Measurements from ENCODE around the gene PRSS38. TPM values are rescaled to one million over a fixed set of nuclear protein-coding genes. Genes with fewer than 3 reads are reported as not detected.

Gene PRSS38
- not detected for total RNA-seq (ENCODE audit: insufficient read depth, low replicate concordance)

DNA sequence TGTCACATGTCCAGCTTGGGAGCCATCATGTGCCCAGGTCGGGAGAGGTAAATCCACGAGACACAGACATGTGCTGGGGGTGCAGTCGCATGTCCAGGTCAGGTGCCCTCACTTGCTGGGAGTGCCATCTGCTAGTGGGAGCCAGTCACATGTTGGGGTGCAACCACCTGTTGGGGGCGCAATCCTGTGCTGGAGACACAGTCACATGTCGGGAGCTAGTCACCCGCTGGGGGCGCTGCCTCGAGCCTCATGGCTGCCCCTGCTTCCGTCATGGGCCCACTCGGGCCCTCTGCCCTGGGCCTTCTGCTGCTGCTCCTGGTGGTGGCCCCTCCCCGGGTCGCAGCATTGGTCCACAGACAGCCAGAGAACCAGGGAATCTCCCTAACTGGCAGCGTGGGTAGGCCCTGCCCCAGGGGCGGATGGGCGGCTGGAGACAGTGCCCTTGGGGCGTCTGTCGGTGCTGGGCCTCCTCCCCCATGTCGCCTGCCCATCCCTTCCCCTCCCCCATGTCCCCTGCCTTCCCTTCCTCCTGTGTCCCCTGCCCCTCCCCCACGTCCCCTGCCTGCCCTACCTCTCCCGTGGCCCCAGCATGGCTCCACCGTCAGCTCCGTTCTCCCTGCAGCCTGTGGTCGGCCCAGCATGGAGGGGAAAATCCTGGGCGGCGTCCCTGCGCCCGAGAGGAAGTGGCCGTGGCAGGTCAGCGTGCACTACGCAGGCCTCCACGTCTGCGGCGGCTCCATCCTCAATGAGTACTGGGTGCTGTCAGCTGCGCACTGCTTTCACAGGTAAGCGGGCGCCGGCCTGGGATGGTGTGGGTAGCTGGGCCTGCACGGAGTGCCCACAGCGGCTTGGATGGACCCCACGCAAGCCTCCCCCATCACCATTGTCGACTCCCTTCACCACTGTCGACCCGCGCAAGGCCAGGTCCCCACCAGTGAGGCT is at the start of gene PRSS38:
Gene PRSS38, plus strand, starts transcription at position 208 of the 942 bp plus-strand sequence. Its CDS starts 42 bp downstream, at position 250.
- no peak for DNase-seq (ENCODE audit: low spot score)

DNA sequence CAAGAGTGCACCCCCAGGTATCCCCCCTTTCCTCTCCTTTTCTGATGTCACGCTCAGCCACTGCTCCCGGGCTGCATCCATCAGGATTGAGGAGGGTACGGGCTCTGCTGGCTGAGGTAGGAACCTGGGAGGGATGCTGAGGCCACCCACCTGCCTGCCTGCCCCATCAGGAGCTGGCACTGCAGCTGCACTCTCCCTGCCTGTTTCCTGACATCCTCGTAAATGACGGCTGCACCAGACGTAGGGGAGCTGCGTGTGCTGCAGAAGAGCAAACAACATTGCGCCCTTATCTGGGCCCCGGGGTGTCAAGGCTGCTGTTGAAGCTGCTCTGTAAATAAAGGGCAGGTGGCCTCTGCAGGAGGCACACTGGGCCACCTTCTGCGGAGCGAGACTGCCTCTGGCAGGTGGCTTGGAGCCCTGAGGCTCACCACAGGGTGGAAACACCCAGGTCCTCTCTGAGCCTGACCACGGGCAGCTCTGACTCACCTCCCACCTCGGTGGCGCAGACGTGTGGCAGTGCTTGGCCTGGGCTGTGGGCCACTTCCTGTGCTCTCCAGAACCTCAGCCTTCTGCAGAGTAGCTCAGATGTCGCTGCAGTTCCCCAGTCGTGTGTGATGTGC is 49.4 kb upstream of the PRSS38 start:
- DNase-seq (ENCODE audit: low spot score) = no peak

DNA sequence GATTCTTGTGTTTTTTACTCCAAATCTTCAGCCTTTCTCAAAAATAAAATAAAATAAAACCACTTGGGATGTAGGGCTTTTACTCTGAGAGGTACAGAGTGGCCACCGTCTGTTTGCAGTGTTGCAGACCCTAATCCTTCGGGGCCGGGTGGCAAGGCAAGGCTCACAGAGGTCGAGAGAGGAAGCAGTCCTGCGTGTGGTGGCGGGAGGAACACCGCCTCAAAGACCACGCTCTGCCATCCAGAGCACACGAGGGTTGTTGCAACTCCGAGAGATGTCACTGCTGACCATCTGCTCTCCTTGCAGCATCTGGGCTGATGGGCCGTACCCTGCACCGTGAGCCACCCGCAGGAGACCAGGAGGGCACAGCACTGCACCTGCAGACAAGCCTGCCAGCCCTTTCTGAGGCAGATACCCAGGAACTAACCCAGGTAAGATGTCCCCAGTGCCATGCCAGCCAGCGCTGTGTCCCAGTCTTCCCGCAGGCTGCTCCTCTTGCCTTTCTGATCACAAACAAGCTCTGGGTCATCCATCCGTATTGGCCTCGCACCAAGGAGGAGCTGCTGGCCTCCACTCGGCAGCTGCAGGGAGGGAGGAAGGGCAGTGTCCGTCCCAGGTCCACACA is 48.7 kb upstream of the PRSS38 start:
- DNase-seq (ENCODE audit: low spot score) = no peak

DNA sequence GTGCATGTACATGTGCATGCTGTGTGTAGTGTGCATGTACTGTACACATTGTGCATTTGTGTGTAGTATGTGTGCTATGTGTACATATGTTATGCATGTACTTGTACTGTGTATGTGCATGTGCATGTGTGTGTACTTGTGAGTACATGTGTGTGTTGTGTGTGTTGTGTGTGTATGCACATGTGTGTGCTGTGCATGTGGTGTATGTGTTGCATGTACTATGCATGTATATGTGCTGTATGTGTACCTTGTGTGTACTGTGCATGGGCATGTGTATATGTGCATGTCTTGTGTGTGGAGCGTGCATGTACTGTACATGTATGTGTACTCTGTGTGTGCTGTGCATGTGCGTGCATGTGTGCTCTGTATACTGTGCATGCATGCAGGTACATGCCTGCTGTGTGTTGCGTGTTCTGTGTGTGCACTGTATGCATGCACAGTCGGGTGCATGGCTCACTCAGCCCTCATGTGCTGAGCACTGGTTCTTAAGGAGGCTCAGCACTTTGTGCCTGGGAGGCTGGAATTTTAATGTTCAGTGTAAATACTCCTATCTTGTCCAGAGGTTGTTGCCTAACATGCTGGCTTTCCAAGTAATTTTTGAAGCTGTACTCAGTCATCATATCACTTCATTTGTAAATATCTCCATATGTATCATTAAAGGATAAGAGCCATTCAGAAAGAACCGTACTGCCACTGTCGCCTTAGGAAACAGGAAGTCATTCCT is 47.9 kb upstream of the PRSS38 start:
- no peak for DNase-seq (ENCODE audit: low spot score)

DNA sequence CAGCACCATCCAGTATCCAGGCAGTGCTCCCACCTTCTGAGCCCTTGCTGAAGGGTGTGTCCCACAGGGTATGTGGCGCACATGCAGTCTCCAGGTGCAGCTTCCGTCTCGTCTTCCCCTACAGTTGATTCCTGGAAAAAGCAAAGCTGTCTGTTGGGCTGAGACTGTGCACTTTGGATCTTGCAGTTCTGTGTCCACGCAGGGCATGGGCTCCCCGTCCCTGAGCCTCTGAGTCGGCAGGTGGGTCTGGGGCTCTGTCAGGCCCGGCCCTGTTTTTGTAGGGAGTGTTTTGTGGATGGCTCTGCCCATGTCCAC is 47.4 kb upstream of the PRSS38 start:
- DNase-seq (ENCODE audit: low spot score) = no peak

DNA sequence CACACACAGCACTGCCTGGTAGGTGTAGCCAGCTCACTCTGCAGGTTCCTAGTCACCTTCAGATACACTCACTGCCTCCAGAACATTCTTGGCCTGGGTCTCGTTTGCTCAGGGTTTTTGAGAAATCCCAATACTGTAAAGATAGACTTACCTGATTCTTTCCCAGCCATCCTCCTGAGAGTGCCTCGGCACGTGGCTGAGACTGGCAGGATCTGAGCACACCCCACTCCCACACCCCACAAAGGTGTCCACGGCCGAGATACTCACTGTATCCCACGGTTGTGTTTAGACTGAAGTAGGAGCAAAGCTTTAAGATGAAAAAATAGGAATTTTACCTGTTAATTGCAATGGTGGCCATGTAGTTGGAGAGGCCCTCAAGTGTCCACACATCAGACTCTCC is 46.8 kb upstream of the PRSS38 start:
- DNase-seq (ENCODE audit: low spot score) = no peak

DNA sequence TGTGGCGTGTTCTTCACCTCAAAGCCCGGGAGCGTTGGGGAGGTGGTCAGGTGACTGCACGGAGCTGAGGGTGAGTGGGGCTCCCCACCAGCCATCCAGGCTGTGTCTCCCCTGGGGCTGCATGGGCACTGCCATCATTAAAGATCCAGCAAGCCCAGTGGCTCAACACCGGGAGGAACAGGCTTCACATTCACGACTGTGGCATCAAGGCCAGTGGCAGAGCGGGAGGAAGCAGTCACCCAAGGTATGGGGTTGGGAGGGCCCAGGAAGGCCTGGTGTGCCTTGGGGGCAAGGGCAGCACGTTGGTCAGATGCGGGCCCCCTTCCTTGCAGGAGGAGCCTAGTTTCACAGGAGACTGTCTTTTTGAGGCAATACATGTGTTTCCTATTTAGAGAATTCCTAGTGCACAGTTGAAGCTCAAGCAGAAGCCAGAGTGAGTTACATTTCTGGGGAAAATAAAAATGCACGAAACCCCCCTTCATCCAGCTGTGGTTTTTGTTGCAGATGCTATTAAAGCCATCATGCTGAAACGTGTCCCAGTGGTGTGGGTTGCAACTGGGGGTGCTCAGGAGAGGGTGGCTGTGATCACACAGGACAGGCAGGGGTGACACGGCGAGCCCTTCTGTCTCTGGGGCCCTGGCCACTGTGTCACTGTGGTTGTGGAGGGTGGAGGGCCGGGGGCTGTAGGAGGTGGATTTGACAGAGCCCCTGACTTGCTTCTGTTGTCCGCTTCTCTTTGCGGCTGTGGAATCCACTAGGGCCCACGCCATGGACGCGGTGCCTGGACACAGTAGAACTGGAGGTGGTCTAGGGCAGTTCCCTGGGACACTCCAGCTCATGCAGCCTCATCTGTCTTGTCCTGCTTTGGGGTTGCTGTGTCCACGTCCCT is 46.2 kb upstream of the PRSS38 start:
- no peak for DNase-seq (ENCODE audit: low spot score)

DNA sequence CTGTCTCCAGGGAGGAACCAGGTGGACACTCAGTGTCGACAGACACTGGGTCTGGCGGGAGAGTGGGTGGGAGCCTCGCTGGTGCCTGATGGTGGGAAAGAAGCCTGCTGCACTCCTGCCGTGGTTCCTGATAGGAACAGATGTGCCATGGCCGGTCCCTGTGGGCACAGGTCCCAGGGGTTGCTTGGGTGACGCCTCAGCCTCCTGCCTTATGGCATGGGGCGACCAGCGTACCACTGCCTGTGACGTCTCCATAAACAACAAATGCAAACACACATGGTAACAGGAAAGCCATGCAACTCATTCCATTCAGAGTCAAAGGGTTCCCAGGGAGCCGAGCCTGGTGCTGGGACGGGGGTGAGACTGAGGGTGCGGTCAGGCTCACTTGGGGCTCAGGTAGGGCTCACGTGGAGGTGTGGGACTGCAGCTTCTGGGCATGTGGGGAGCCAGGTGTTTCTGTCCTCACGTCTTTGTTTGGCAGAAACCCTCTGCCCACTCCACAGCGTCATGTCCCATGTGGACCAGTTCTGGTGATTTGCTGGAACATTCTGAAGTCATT is 45.5 kb upstream of the PRSS38 start:
- no peak for DNase-seq (ENCODE audit: low spot score)

DNA sequence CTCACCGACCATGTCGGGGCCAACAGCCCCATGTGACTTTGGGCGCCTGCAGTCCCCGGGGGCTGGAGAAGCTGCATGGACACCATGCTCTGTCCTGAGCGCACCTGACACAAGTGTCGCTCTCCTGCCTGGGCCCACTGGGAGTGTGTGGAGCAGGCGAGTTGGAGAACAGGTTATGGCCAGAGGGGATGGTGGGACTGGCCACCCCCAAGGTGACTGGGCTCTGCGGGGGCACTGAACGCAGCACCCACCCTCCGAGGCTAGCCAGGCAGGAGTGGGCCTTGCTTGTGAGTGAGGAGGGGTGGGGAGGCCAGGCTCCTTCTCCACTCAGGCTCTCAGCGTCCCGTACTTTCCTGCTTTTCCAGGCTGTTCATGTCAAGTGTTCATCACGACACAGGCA is 44.7 kb upstream of the PRSS38 start:
- no peak for DNase-seq (ENCODE audit: low spot score)

DNA sequence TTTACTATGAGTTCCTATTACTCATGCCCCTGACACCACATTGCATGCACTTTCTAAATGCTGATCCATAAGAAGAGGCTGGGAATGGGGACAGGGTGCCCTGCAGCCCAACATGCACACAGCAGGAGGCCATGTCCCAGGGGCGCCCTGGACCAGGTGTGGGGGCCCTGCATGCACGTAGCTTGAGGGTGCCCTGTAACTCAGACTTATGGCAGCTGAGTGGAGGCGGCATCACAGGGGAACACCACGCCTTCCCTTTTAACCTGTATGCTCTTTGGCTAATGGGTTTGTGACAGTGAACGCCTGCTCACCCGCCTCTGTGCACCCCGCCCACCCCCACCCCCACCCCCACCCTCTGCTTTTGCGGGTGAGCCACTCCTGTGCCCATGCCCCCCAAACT is 44.1 kb upstream of the PRSS38 start:
- DNase-seq (ENCODE audit: low spot score) = no peak

DNA sequence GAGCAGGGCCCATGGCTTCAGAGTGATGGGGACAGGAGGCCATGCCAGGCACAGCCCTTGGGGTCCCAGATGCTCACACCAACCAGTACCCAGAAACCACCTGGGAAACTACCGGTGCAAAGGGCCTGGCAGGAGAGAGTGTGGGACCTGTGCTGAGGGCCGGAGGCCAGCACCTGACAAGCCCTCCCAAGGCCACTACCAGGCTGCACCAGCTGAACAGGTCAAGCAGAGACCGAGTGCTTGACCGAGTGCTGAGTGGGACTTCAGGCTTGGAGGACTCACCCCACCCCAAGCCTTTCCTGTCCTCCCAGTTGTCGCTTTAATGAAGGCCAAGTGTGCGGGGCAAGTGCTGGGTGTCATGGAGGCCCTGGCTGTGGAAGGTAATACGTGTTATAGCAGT is 43.7 kb upstream of the PRSS38 start:
- no peak for DNase-seq (ENCODE audit: low spot score)

DNA sequence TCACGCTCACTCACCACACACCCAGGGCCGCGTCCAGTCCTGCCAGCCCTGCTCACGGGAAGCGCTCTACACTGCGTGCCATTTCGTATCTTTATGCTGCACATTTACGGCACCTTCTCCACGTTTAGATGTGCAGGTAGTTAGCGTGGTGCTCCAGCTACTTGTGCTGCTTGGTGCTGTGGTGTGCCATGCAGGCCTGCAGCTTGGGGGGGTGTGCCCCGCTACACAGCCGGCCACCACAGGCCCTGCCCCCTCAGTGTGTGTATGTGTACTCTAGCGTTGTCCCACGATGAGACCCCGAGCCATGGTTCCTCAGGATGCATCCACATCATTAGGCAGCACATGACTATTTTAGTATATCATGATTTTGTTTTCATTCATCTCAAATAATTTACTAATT is 41.9 kb upstream of the PRSS38 start:
- no peak for DNase-seq (ENCODE audit: low spot score)

DNA sequence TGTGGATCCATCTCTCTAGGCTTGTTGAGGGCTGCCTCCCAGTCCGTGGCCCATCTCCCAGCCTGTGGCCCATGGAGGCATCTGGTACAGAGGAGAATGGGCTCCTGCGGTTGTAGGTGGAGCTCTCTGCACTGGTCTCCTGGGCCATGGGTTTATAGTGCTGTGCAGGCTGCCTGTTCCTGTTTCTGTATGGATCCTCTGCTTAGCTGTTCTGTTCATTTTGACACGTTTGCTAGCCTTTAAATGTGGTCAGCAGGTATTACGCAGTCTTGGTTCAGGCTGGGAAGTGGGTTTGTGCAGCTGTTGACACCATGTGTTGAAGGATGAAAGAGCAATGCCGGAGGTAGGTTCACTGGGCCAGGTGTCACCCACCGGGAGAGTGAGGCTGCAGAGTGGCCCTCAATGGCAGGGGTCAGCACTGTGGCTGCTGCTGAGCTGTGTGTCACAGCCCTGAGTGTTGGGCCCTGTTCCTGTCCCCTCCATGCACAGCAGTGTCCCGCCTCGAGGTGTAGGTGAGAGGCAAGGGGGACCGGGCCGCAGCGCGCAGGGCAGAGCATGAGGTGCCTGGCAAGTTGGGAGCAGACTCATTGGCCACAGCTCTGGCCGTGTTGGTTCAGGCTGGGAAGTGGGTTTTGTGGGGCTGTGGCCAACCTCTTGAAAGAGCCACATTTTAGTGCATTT is 41.3 kb upstream of the PRSS38 start:
- DNase-seq (ENCODE audit: low spot score) = no peak

DNA sequence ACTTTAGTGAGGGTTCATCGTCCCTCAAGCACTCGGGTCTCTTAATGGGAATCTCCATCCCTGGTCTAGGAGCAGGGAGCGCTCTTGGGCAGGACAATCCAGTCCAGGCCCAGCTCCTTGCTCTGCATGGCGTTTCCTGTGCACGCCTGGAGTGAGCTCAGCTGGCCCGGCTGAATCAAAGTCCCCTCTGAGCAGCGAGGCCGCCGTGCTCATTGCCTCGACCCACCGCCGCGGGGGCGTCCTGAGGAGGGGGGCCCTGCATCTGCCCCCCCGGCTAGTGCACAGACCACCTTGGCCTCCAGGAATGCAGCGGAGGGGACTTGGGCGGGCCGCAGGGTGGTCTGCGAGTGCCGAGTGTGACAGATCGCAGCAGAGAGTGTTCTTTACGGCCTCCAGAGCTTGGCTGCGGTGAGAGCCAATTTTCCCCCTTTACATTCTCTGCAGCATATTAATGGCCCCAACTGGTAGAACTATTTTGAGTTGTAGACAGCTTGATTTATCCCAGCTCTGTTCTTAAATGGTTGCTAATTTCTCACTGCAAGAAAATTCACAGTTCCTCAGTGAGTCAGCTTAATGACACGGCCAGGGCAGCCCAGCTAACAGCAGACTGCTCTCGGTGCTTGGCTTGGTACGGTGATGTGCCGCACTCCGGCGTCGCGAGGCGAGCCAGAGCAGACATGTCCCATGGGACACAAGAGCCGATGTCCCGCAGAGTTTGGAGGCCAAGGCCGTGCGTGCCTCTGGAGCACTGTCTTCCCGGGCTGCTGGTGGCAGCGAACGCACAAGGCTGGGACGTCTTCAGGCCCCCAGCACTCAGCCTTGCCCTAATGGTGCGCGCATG is 40.4 kb upstream of the PRSS38 start:
- DNase-seq (ENCODE audit: low spot score) = no peak

DNA sequence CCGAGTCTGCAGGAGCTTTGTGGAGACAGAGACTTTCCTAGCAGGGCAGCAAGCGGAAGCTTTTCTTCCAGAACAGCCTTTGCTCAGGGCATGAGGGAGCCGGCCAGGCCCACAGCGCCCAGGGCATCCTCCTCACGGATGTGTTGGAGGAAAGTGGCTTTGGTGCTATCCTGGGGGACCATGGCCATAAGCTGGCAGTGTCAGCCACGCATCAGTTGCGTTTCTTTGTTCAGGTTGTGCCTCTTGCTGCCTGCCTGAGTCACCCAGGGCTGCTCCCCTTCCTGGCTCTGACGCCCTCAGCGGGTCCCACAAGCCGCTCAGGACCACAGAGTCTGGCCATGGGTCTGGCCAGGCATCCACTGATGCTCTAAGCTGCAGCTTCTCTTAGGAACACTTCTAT is 39.6 kb upstream of the PRSS38 start:
- DNase-seq (ENCODE audit: low spot score) = no peak

DNA sequence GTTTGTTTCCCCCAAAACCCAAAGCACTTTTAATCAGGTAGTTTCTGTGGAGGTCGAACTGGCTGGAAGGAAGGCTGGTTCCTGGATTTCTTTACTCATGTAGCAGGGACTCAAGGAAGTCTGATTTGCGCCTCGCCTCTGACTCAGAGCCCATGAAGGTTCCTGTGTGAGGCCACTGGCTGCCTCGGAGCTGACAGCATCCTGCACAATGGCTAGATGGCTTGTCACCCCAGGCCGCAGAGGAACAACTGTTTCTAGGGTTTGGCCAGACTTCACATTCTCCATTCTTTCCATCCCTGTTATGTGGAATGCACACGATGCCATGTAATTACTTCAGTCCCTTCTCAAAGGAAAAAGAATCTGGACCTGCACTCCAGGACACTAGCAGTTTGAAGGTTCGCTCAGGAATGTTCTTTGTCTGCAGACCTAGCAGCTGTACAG is 39.1 kb upstream of the PRSS38 start:
- no peak for DNase-seq (ENCODE audit: low spot score)

DNA sequence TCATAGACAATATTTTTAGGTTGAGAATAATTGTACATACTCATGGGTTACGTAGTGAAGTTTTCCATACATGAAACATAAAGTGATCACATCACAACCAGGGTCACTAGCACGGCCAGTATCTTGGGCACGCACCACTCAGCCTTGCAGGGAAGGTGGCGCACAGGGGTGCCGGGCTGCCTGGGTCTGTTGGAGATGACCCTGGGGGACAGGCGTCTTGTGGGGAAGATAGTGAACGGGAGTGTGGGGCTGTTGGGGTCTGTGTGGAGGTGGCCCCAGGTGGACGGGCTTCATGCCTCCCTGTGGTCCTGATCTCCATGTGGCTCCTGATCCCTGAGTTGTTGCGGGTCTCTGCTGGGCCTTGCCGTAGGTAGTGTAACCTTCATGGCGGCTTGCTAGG is 38.3 kb upstream of the PRSS38 start:
- no peak for DNase-seq (ENCODE audit: low spot score)

DNA sequence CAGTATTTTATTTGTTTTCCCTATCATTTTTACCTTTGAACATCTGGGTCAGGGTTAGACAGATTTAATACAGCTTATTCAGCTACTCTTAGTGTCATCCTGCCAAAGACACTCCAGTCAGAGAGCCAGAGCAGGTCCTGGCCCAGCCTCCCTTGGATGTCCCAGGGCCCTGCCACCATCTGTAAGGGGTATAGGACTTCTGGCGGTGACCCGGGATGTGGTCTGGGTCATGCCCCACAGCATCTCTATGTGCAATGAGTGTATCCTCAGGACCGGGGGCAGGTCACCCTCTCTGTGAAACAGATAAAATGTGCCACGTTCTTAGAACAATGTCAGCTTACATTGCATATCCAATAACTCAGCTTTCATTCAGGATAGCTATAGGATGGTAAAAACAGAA is 37.8 kb upstream of the PRSS38 start:
- no peak for DNase-seq (ENCODE audit: low spot score)

DNA sequence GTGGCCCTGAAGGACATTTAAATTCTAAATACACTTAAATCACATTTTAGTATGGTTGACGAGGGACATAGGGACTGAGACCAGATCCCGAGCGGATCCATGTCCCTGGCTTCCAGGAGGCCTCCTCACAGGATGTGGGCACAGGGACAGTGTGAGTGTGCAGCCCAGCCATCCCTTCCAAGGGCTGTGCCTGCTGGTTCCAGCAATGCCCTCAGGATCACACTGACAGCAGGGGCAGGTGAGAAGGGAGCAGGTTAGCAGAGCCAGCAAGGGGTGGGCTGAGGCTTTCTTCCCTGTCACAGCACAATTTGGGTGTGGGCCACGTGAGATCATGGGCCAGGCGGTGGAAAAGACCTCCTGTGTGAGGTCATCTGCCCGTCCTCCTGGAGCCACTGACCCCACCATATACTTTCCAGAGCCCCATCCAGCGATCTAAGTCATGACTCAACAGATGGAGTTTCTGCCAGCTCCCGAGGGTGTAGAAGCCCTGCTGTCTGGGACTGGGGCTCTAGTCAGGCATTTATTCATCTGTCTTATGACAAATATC is 37.0 kb upstream of the PRSS38 start:
- peak; percentile 57 for DNase-seq (ENCODE audit: low spot score)
